A673 (cell line): ENCODE measurements around the gene DDT. TPM values are rescaled to one million over a fixed set of nuclear protein-coding genes. Genes with fewer than 3 reads are reported as not detected.

Experiments used
- BruUV-seq: library from RNA; stranded (reverse); fragments of 400-500 nt; replicated peaks from 2 replicates; lab custom pipeline; 2021; lab: Mats Ljungman, UMichigan
- CTCF ChIA-PET: fragments of 300-600 bp; sonication (Branson Sonifier 250); formaldehyde crosslinking; loops from one replicate; lab custom pipeline; 2022; ENCODE audit warnings: antibody characterized with exemption; lab: Charles Lee
- POLR2A ChIA-PET: fragments of 300-600 bp; sonication (Branson Sonifier 250); formaldehyde crosslinking; loops from one replicate; lab custom pipeline; 2022; ENCODE audit warnings: antibody characterized with exemption; ENCODE audit not compliant: low non-redundant PET; lab: Charles Lee
- DNase-seq: peaks from one replicate; pipeline ENCODE4 v3.0.0-alpha.2; 2015; ENCODE audit warnings: low spot score
- H3K27ac ChIP-seq: fragments of 200-600 bp; sonication (generic); 2 replicates; pipeline ENCODE4 v1.5.1; 2016; ENCODE audit warnings: mixed run types, low read depth, mild to moderate bottlenecking, mixed read lengths, antibody characterized with exemption, low read length; ENCODE audit not compliant: poor library complexity, severe bottlenecking
- H3K27me3 ChIP-seq: fragments of 200-600 bp; sonication (generic); replicated peaks from 2 replicates; pipeline ENCODE4 v1.6.1; 2017; ENCODE audit warnings: mixed run types, low read depth, mild to moderate bottlenecking, mixed read lengths, antibody characterized with exemption, low read length; ENCODE audit not compliant: insufficient read depth, poor library complexity
- H3K36me3 ChIP-seq: fragments of 200-600 bp; sonication (generic); 2 replicates; pipeline ENCODE4 v1.6.1; 2016; ENCODE audit warnings: mixed run types, mild to moderate bottlenecking, mixed read lengths, antibody characterized with exemption, low read length; ENCODE audit not compliant: insufficient read depth, poor library complexity, severe bottlenecking
- H3K4me1 ChIP-seq: fragments of 200-600 bp; sonication (generic); 2 replicates; pipeline ENCODE4 v1.6.1; 2017; ENCODE audit warnings: mixed run types, mild to moderate bottlenecking, mixed read lengths, antibody characterized with exemption, low read length; ENCODE audit not compliant: insufficient read depth, poor library complexity, severe bottlenecking
- H3K4me3 ChIP-seq: fragments of 200-600 bp; sonication (generic); 2 replicates; pipeline ENCODE4 v1.5.1; 2016; ENCODE audit warnings: low read depth, mixed run types, mild to moderate bottlenecking, mixed read lengths, low read length; ENCODE audit not compliant: poor library complexity, severe bottlenecking
- H3K9me3 ChIP-seq: fragments of 200-600 bp; sonication (generic); 2 replicates; pipeline ENCODE4 v1.6.1; 2016; ENCODE audit warnings: mixed run types, low read depth, mild to moderate bottlenecking, mixed read lengths, antibody characterized with exemption, low read length; ENCODE audit not compliant: poor library complexity, severe bottlenecking
- CTCF ChIP-seq: fragments of 300-800, 200-600 bp; sonication (generic); conservative IDR thresholded peaks from 2 replicates; pipeline ENCODE4 v1.5.1; 2017; ENCODE audit warnings: low read depth, mild to moderate bottlenecking, antibody characterized with exemption, low read length, moderate library complexity, mixed read lengths
- EZH2 ChIP-seq: fragments of 200-600 bp; sonication (generic); IDR thresholded peaks from 2 replicates; pipeline ENCODE4 v1.6.1; 2017; ENCODE audit warnings: borderline replicate concordance, low read depth, mild to moderate bottlenecking, mixed read lengths, antibody characterized with exemption, low read length; ENCODE audit not compliant: poor library complexity, severe bottlenecking
- intact Hi-C: fragments of 100-400 bp; cut with micrococcal nuclease; formaldehyde crosslinking; loops from one replicate; pipeline ENCODE4 v1.10.0; 2022; ENCODE audit not compliant: unreplicated experiment
- total RNA-seq: library from RNA; stranded (reverse); gene quantifications from 2 replicates; pipeline ENCODE4 v1.2.3, GENCODE V29; 2021

The DDT gene
- total RNA-seq, 1 experiment from 2014 or later, result 108 TPM

DNA sequence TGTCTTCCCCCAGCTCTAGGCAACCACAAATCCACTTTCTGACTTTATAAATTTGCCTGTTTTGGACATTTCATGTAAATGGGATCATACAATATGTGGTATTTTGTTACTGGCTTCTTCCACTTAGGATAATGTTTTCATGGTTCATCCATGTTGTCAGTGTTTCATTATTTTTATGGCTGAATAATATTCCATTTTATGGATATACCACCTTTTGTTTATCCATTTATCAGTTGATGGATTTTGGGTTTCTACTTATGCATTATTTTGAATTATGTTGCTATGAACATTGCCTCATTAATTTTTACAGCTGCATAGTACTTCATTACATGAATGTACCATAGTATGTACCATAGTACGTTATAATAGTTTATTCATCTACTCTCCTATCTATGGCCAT, 41.9 kb upstream of the DDT start:
- no peak overlapping the region for H3K4me3 ChIP-seq
- no peaks in the 10 kb centered on the region for H3K4me1 ChIP-seq
- no peaks in the 10 kb centered on the region for H3K27me3 ChIP-seq
- BruUV-seq, result no TSS peak
- TF ChIP-seq EZH2 (no peak), CTCF (no peak)
- no peaks in the 10 kb centered on the region for H3K9me3 ChIP-seq
- DNase-seq, result no peak
- ChIA-PET CTCF (no interaction called here), POLR2A (no interaction called here)
- no peaks in the 10 kb centered on the region for H3K36me3 ChIP-seq
- intact Hi-C loops, result no loop called here
- H3K27ac ChIP-seq, result no peak overlapping the region

DNA sequence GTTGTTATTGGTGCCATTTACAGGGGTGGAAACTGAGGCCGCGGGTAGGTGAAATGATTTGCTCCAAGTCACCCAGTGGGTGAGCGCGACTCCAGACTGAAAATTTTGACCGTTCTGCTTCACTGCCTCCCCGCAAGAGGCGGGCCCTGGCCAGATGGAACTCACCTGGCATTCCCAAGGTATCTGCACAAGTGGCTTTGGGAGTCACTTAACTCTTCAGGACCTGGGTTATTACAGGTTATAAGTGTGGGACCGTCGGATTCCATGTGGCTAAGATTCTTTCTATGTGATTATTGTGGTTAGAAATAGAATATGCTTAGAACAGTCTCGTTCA, 37.5 kb upstream of the DDT start:
- BruUV-seq, result no TSS peak
- no peak for TF ChIP-seq CTCF
- no peak for TF ChIP-seq EZH2
- ChIA-PET POLR2A (no interaction called here), CTCF (no interaction called here)
- Histone ChIP-seq H3K36me3 (no peaks in the 10 kb centered on the region), H3K27me3 (no peaks in the 10 kb centered on the region), H3K4me1 (no peaks in the 10 kb centered on the region), H3K4me3 (peak overlapping the region; percentile 78), H3K27ac (peak overlapping the region; percentile 56), H3K9me3 (no peaks in the 10 kb centered on the region)
- no peak for DNase-seq
- intact Hi-C loops, result no loop called here

GRCh38 chr22:24010018-24010391, 35.8 kb upstream of the DDT start:
- BruUV-seq, result no TSS peak

More at GRCh38 chr22:24010018-24010391, 35.8 kb upstream of the DDT start:
- TF ChIP-seq EZH2 (no peak), CTCF (no peak)
- Histone ChIP-seq H3K4me1 (no peaks in the 10 kb centered on the region), H3K27me3 (no peaks in the 10 kb centered on the region), H3K27ac (no peak overlapping the region), H3K4me3 (no peak overlapping the region), H3K9me3 (no peaks in the 10 kb centered on the region), H3K36me3 (no peaks in the 10 kb centered on the region)
- ChIA-PET CTCF (no interaction called here), POLR2A (interaction anchor here (0.5 kb wide), 1 partner anchor 174 kb away, joined by 12 read pairs; no protein-coding TSS in a partner anchor)
- no peak for DNase-seq
- intact Hi-C loops, result no loop called here
